ENCODE results near the gene DEGS2. TPM values are rescaled to one million over a fixed set of nuclear protein-coding genes. Genes with fewer than 3 reads are reported as not detected.

DEGS2 gene
- total RNA-seq, 1 experiment from 2014 or later = 1.6 TPM

DNA sequence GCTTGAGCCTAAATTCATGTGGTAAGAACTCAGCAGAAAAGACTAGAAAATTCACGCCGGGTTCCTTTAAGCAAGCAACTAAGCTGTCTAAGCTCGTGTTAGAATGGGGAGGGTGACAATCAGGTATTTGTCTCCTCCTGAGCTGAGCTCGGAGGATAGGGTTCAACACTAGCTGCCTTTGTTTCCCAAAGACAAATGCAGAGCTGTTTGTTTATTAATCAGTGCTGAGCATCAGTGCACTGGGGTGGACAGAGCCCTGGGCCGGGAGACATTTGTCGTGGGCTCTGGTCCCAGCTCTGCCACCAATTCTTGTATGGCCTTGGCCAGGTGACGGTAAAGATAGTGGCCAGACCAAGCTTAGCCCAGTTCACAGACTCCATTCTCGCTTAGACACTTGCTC is 43.7 kb downstream of the DEGS2 start:
- Mint-ChIP-seq H3K36me3 (no peaks in the 10 kb centered on the region), H3K4me1 (no peaks in the 10 kb centered on the region), H3K27me3 (ENCODE audit: low read depth) (no peaks in the 10 kb centered on the region), H3K27ac (no peak overlapping the region), H3K4me3 (no peak overlapping the region), H3K9me3 (no peaks in the 10 kb centered on the region)
- no peak for DNase-seq (ENCODE audit: low spot score)
- TF ChIP-seq, protein P1, sequence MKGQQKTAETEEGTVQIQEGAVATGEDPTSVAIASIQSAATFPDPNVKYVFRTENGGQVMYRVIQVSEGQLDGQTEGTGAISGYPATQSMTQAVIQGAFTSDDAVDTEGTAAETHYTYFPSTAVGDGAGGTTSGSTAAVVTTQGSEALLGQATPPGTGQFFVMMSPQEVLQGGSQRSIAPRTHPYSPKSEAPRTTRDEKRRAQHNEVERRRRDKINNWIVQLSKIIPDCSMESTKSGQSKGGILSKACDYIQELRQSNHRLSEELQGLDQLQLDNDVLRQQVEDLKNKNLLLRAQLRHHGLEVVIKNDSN (CRISPR knock-in tag; IDR thresholded peaks at IDR 0.05) = no peak
- TF ChIP-seq ESRRA (CRISPR knock-in tag; IDR thresholded peaks at IDR 0.05; ENCODE audit: borderline replicate concordance) (no peak), GRHL2 (CRISPR knock-in tag; IDR thresholded peaks at IDR 0.05; ENCODE audit: insufficient replicate concordance, severe bottlenecking) (no peak), CREM (CRISPR knock-in tag; IDR thresholded peaks at IDR 0.05) (no peak), JAZF1 (CRISPR knock-in tag; IDR thresholded peaks at IDR 0.05) (no peak)
- TF ChIP-seq, protein P2, sequence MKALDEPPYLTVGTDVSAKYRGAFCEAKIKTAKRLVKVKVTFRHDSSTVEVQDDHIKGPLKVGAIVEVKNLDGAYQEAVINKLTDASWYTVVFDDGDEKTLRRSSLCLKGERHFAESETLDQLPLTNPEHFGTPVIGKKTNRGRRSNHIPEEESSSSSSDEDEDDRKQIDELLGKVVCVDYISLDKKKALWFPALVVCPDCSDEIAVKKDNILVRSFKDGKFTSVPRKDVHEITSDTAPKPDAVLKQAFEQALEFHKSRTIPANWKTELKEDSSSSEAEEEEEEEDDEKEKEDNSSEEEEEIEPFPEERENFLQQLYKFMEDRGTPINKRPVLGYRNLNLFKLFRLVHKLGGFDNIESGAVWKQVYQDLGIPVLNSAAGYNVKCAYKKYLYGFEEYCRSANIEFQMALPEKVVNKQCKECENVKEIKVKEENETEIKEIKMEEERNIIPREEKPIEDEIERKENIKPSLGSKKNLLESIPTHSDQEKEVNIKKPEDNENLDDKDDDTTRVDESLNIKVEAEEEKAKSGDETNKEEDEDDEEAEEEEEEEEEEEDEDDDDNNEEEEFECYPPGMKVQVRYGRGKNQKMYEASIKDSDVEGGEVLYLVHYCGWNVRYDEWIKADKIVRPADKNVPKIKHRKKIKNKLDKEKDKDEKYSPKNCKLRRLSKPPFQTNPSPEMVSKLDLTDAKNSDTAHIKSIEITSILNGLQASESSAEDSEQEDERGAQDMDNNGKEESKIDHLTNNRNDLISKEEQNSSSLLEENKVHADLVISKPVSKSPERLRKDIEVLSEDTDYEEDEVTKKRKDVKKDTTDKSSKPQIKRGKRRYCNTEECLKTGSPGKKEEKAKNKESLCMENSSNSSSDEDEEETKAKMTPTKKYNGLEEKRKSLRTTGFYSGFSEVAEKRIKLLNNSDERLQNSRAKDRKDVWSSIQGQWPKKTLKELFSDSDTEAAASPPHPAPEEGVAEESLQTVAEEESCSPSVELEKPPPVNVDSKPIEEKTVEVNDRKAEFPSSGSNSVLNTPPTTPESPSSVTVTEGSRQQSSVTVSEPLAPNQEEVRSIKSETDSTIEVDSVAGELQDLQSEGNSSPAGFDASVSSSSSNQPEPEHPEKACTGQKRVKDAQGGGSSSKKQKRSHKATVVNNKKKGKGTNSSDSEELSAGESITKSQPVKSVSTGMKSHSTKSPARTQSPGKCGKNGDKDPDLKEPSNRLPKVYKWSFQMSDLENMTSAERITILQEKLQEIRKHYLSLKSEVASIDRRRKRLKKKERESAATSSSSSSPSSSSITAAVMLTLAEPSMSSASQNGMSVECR (CRISPR knock-in tag; IDR thresholded peaks at IDR 0.05; ENCODE audit: borderline replicate concordance) = no peak
- TF ChIP-seq, protein P3, sequence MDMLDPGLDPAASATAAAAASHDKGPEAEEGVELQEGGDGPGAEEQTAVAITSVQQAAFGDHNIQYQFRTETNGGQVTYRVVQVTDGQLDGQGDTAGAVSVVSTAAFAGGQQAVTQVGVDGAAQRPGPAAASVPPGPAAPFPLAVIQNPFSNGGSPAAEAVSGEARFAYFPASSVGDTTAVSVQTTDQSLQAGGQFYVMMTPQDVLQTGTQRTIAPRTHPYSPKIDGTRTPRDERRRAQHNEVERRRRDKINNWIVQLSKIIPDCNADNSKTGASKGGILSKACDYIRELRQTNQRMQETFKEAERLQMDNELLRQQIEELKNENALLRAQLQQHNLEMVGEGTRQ (CRISPR knock-in tag; IDR thresholded peaks at IDR 0.05) = no peak
- ChIA-PET POLR2A (no interaction called here), CTCF (interaction anchor here (0.7 to 3.2 kb wide), 3 partner anchors 39 to 77 kb away, joined by 3 to 13 read pairs (median 4); no protein-coding TSS in a partner anchor)
- ATAC-seq = no peak

DNA sequence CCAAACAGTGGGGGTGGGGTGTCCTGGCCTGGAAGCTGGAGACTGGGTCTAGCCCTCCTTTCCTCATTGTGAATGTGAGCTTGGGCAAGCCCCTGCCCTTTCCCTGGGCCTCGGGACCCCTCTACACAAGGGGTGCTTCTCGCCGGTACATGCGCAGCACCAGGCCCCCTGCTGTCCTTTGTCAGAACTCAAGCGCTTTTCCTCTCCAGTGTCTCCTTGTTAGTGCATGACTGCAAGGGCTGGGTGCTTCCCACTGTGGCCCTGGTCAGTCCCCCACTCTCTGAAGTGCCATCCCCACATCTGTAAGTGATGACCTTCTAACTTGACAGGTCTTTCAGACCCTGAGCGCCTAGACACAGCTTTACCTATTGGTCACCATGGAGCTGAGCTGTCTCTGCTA is 44.2 kb downstream of the DEGS2 start:
- Mint-ChIP-seq H3K9me3 (no peaks in the 10 kb centered on the region), H3K27me3 (ENCODE audit: low read depth) (no peaks in the 10 kb centered on the region), H3K4me3 (no peak overlapping the region), H3K27ac (no peak overlapping the region), H3K36me3 (no peaks in the 10 kb centered on the region), H3K4me1 (no peaks in the 10 kb centered on the region)
- CTCF ChIA-PET = interaction anchor here (1.6 to 3.2 kb wide), 2 partner anchors 40 to 50 kb away, joined by 4 to 13 read pairs; no protein-coding TSS in a partner anchor
- DNase-seq (ENCODE audit: low spot score) = no peak
- POLR2A ChIA-PET = no interaction called here
- TF ChIP-seq SMAD3 (CRISPR knock-in tag; IDR thresholded peaks at IDR 0.05; ENCODE audit: borderline replicate concordance) (no peak), GRHL2 (CRISPR knock-in tag; IDR thresholded peaks at IDR 0.05; ENCODE audit: insufficient replicate concordance, severe bottlenecking) (no peak)
- TF ChIP-seq, protein P3 (CRISPR knock-in tag; IDR thresholded peaks at IDR 0.05) = no peak
- no peak for ATAC-seq

DNA sequence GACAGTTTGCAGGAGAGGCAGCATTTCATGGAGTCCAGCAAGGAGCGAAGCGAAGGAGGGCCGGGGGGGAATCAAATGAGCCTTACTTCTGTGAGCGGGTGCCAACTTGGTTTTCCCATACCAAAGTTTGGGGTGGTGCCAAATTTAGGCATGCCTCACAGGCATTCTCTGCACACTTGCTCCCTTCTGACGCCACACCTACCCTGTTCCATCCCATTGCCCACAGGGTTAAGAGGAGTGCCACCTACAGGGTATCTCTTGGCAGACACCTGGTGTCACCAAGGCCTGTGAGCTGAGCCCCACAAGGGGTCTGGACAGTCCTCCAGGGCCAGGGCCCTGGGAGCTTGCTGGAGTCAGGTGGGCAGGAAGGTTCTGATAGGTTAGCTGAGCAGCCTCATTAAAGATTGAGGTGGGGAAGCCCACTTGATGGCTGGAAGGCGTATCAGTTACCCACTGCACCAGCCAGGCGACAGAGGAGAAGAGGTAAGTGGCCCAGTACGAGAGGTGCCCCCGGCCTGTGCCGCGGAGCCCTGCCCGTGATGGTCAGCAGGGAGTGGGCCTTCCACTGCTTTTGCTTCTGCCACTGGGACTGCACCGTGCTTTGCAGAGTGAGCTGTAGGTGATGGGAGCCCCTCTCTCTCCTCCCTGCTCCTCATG is 45.2 kb downstream of the DEGS2 start:
- no peak overlapping the region for H3K27ac Mint-ChIP-seq
- no peak overlapping the region for H3K4me3 Mint-ChIP-seq
- DNase-seq (ENCODE audit: low spot score) (no peak), ATAC-seq (no peak)
- POLR2A ChIA-PET = interaction anchor here (0.7 kb wide), 1 partner anchor 100 kb away, joined by 3 read pairs; no protein-coding TSS in a partner anchor
- H3K4me1 Mint-ChIP-seq = no peaks in the 10 kb centered on the region
- H3K9me3 Mint-ChIP-seq = no peaks in the 10 kb centered on the region
- CTCF ChIA-PET = no interaction called here
- H3K27me3 Mint-ChIP-seq (ENCODE audit: low read depth) = no peaks in the 10 kb centered on the region
- TF ChIP-seq, protein P4, sequence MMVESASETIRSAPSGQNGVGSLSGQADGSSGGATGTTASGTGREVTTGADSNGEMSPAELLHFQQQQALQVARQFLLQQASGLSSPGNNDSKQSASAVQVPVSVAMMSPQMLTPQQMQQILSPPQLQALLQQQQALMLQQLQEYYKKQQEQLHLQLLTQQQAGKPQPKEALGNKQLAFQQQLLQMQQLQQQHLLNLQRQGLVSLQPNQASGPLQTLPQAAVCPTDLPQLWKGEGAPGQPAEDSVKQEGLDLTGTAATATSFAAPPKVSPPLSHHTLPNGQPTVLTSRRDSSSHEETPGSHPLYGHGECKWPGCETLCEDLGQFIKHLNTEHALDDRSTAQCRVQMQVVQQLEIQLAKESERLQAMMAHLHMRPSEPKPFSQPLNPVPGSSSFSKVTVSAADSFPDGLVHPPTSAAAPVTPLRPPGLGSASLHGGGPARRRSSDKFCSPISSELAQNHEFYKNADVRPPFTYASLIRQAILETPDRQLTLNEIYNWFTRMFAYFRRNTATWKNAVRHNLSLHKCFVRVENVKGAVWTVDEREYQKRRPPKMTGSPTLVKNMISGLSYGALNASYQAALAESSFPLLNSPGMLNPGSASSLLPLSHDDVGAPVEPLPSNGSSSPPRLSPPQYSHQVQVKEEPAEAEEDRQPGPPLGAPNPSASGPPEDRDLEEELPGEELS (CRISPR knock-in tag; IDR thresholded peaks at IDR 0.05) = no peak
- TF ChIP-seq ESRRA (CRISPR knock-in tag; IDR thresholded peaks at IDR 0.05; ENCODE audit: borderline replicate concordance) (no peak), GRHL2 (CRISPR knock-in tag; IDR thresholded peaks at IDR 0.05; ENCODE audit: insufficient replicate concordance, severe bottlenecking) (no peak), CREM (CRISPR knock-in tag; IDR thresholded peaks at IDR 0.05) (no peak), GTF2I (CRISPR knock-in tag; conservative IDR thresholded peaks at IDR 0.05) (no peak)
- H3K36me3 Mint-ChIP-seq = no peaks in the 10 kb centered on the region

Measured in WTC11 (cell line).